ENCODE measurements around the gene RCOR1.

DNA sequence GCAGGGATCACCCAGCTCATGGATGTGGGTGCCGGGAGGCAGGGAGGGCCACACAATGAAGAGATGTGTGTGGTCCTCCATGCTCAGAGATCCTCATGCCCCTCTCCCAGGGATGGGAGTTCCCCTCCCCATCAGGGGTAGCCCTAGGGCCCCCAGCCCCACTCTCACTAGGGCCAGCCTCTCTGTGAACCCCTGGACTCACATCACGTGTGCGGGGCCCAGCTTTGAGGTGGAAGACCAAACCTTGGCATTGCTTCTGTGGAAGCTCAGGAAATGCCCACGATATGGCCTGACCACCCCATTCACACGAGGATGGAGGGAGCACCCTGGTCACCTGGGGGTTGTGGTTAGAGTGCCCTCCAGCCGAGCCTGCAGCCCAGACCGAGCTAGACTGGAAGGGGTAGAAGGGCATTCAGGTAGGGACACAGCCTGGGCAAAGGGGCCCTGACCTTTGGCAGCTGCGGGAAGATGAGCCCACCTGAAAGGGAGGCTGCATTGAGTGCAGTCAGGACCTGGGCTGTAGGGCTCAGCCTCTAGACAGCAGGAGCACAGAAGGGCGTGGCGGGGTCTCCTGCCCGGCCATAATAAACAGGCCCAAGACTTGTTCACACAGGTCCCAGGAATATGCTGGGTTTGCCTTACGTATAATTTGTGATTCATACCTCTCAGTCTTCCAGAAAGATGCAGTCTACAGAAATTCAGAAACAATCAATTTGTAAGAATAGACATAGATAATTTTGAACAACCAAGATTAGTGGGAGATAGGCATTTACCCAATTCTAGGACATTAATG lies 34.8 kb upstream of the RCOR1 start:
- no peak for TF ChIP-seq KDM5A (IDR thresholded peaks at IDR 0.05; ENCODE audit: low read length)
- TF ChIP-seq, protein P1, sequence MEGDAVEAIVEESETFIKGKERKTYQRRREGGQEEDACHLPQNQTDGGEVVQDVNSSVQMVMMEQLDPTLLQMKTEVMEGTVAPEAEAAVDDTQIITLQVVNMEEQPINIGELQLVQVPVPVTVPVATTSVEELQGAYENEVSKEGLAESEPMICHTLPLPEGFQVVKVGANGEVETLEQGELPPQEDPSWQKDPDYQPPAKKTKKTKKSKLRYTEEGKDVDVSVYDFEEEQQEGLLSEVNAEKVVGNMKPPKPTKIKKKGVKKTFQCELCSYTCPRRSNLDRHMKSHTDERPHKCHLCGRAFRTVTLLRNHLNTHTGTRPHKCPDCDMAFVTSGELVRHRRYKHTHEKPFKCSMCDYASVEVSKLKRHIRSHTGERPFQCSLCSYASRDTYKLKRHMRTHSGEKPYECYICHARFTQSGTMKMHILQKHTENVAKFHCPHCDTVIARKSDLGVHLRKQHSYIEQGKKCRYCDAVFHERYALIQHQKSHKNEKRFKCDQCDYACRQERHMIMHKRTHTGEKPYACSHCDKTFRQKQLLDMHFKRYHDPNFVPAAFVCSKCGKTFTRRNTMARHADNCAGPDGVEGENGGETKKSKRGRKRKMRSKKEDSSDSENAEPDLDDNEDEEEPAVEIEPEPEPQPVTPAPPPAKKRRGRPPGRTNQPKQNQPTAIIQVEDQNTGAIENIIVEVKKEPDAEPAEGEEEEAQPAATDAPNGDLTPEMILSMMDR (IDR thresholded peaks at IDR 0.05; ENCODE audit: control extremely low read depth in 1 of 3, insufficient read depth in 1 of 3, low read depth in 1 of 3, low read length in 3 of 3), result no peak
- TF ChIP-seq RAD21 (IDR thresholded peaks at IDR 0.05 in 1 of 2, conservative IDR thresholded peaks at IDR 0.05 in 1 of 2; ENCODE audit: low read depth in 2 of 2, low read length in 2 of 2), result no peak
- no peak for TF ChIP-seq BRCA1 (IDR thresholded peaks at IDR 0.05; ENCODE audit: low read depth, low read length)
- TF ChIP-seq SUZ12 (IDR thresholded peaks at IDR 0.05; ENCODE audit: low read length), result no peak
- no peak for TF ChIP-seq FOSL1 (IDR thresholded peaks at IDR 0.05; ENCODE audit: insufficient read depth, low read depth, low read length)
- TF ChIP-seq HDAC6 (IDR thresholded peaks at IDR 0.05; ENCODE audit: low read depth, low read length), result no peak
